Neural cell (in vitro differentiated cells): ENCODE results near the gene CEP72.

Experiments used
- EZH2 ChIP-seq: fragments of 200-600, 300-800 bp; shearing (Covaris generic), sonication (generic); IDR thresholded peaks from 2 replicates; pipeline ENCODE4 v1.6.1; 2014; ENCODE audit warnings: antibody characterized with exemption, low read length, borderline replicate concordance, mild to moderate bottlenecking; ENCODE audit not compliant: insufficient read depth, poor library complexity, severe bottlenecking
- TF ChIP-seq, protein P1 (sequence below): fragments of 450-650 bp; IDR thresholded peaks from 2 replicates; pipeline ENCODE4 v1.5.1; 2014; ENCODE audit warnings: antibody characterized with exemption, mild to moderate bottlenecking, moderate library complexity; ENCODE audit not compliant: poor library complexity, severe bottlenecking
- TF ChIP-seq, protein P2 (sequence below): IDR thresholded peaks from 2 replicates; pipeline ENCODE4 v1.6.1; 2012; ENCODE audit warnings: borderline replicate concordance

DNA sequence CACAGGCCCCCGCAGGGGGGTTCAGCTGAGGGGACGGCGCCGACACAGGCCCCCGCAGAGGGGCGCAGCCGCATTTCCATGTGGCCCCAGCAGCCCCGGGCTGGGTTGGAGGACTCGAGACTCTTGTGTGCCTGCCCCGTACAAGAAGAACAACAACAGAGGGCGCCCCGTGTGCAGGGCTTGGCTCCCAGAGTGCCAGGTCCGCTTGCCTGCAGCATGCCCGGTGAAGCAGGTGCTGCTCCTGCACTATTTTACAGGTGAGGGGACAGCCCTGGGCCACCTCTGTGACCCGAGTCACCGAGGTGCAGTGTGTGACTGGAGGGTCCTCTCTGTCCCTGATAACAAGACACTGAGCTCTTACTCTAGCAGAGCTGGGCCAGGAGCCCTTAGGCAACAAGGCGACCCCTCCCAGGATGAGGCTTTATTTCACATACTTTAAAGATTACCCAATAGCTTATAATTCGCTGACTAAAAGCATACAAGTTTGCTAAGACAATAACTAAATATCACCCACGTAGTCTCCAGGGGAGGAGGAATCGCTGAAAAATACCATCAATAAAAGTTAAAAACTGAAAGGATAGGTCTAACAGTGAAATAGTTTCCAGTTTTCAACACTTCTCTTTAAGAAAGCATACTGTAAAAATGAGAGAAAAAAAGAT is 46.2 kb upstream of the CEP72 start:
- TF ChIP-seq, protein P1, sequence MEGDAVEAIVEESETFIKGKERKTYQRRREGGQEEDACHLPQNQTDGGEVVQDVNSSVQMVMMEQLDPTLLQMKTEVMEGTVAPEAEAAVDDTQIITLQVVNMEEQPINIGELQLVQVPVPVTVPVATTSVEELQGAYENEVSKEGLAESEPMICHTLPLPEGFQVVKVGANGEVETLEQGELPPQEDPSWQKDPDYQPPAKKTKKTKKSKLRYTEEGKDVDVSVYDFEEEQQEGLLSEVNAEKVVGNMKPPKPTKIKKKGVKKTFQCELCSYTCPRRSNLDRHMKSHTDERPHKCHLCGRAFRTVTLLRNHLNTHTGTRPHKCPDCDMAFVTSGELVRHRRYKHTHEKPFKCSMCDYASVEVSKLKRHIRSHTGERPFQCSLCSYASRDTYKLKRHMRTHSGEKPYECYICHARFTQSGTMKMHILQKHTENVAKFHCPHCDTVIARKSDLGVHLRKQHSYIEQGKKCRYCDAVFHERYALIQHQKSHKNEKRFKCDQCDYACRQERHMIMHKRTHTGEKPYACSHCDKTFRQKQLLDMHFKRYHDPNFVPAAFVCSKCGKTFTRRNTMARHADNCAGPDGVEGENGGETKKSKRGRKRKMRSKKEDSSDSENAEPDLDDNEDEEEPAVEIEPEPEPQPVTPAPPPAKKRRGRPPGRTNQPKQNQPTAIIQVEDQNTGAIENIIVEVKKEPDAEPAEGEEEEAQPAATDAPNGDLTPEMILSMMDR = no peak
- TF ChIP-seq EZH2 = no peak
- TF ChIP-seq, protein P2, sequence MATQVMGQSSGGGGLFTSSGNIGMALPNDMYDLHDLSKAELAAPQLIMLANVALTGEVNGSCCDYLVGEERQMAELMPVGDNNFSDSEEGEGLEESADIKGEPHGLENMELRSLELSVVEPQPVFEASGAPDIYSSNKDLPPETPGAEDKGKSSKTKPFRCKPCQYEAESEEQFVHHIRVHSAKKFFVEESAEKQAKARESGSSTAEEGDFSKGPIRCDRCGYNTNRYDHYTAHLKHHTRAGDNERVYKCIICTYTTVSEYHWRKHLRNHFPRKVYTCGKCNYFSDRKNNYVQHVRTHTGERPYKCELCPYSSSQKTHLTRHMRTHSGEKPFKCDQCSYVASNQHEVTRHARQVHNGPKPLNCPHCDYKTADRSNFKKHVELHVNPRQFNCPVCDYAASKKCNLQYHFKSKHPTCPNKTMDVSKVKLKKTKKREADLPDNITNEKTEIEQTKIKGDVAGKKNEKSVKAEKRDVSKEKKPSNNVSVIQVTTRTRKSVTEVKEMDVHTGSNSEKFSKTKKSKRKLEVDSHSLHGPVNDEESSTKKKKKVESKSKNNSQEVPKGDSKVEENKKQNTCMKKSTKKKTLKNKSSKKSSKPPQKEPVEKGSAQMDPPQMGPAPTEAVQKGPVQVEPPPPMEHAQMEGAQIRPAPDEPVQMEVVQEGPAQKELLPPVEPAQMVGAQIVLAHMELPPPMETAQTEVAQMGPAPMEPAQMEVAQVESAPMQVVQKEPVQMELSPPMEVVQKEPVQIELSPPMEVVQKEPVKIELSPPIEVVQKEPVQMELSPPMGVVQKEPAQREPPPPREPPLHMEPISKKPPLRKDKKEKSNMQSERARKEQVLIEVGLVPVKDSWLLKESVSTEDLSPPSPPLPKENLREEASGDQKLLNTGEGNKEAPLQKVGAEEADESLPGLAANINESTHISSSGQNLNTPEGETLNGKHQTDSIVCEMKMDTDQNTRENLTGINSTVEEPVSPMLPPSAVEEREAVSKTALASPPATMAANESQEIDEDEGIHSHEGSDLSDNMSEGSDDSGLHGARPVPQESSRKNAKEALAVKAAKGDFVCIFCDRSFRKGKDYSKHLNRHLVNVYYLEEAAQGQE = no peak
